T-helper 2 cell (primary cell): Measurements from ENCODE around the gene POLR1E.

Experiments
- DNase-seq, 5 experiments: peaks; one replicate each; pipeline versions ENCODE4 v3.0.0 to v3.0.0-alpha.2; 2012 to 2022
- total RNA-seq, 2 donors: gene quantifications; one replicate each; lab custom pipeline; 2026; lab: John Stamatoyannopoulos, UW

POLR1E gene, protein sequence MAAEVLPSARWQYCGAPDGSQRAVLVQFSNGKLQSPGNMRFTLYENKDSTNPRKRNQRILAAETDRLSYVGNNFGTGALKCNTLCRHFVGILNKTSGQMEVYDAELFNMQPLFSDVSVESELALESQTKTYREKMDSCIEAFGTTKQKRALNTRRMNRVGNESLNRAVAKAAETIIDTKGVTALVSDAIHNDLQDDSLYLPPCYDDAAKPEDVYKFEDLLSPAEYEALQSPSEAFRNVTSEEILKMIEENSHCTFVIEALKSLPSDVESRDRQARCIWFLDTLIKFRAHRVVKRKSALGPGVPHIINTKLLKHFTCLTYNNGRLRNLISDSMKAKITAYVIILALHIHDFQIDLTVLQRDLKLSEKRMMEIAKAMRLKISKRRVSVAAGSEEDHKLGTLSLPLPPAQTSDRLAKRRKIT
- total RNA-seq = 47.3 to 48.9 reads per million in 2 donors

DNA sequence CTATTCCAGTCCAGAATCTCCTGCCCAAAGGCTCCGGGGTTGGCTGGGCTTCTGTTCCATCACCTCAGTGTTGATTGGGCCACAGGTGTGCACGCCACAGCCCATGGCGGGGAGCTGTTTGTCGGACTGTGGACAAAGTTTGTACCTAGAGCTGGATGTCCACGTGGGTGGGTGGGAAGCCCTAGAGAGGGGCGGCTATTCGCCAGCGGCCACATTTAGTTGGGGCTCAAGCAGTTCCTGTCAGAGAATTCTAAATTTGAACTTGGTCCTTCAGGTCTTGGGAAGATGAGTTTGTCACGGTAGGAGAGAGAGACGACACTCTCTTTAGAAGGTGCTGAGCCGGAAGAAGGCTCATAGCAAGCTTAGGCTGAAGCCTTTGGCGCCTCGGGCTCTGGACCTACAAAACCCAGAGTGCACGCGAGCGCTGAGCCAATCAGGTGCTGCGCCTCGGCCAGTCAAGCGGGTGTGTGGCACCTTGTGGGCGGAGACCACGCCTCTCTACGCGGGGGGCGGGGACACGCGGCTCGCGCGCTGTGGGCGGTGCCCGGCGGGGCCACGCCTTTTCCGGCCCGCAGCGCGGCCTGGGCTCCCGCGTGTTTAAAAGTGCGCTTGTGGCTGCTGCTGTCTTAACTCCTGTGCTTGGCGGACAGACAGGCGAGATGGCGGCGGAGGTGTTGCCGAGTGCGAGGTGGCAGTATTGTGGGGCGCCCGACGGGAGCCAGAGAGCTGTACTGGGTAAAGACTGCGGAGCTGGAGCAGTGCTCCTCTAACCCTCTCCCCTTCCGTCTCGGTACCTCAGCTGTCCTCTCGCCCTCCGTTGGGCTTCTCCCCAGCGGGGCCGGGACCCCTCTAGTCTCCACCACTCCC, at the start of gene POLR1E:
TSS of gene POLR1E (plus strand) at position 560 of the 867 bp plus-strand sequence. CDS start at position 660, 100 bp downstream.
- peak; percentile 93 to 97 (median 94) for DNase-seq

GRCh38 chr9:37436540-37436939, 49.2 kb upstream of the POLR1E start:
- no peak for DNase-seq

DNA sequence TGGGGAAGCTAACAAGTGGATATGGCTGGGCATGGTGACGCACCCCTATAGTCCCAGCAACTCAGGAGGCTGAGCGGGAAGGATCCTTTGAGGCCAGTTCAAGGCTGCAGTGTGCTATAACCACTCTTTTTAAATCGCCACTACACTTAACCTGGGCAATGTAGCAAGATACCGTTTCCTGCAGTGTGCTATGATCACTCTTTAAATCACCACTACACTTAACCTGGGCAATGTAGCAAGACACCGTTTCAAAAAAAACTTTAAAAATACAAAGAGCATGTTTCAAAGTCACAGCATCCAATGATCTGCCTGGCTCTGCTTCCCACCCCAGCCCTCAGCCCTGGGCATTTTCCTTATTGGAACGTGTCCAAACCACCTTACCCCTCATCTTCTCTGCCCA, 48.7 kb upstream of the POLR1E start:
- DNase-seq = no peak

DNA sequence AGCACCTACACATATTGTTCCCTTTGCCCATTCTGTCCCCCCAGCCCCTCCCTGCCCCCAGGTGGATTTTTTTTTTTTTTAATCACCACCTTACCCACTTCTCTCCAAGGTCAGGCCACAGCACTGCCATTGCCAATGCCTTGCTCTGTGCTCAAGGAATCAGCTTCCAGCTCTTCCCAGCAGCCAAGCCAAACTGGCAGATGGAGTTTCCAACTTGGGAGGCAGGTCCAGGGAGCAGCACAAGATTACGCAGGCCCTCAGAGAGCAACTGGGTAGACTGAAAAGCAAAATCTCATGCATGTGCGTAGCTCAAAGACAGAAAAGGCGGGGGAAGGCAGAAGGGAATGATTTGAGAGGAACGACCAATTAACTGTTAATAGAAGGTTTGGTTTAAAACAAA, 48.1 kb upstream of the POLR1E start:
- DNase-seq = no peak

DNA sequence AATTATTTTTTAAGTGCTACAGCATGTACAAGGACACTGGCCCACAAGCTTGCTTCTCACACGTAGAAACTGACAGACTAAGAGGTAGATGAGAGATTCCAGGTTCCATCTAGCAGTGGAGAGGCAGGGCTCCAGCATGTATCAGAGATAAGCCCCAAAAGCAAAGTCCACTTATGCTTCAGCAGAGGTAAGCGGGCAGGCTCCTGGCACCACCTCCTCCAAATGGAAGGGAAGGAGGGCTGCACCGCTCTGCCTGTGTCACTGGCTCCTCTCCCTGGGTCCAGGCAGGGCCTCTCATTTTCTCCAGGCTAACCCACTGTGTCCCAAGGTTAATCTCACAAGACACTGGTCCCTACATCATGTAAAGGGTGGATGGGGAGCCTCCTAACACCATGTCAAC, 47.4 kb upstream of the POLR1E start:
- no peak for DNase-seq

DNA sequence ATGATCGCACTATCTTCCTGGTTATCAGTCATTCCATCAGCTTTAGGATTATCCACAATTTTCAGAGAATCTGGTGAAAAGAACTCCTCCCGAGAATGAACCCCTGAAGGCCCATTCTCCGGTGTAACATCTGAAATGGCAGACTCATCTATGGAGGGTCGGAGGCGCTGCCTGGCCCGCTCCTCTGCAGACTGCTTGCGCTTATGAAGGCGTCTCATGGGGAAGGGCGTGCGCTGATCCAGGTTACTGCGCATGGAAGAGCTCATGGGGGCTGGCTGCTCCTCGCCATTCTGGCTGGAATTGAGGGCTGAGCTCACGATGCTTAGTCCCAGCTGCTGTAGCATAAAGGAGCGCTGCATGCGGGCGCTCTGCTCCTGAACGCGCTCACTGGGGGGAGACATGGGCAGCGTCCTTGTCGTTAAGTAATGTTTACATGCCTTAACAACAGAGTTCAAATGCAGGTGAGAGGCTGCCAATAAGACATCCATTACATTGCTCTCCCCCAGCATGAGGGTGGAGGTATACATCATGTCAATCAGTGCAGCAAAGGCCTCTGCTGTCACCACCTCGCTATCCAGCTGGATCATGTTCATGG, 43.9 kb upstream of the POLR1E start:
- DNase-seq = no peak

DNA sequence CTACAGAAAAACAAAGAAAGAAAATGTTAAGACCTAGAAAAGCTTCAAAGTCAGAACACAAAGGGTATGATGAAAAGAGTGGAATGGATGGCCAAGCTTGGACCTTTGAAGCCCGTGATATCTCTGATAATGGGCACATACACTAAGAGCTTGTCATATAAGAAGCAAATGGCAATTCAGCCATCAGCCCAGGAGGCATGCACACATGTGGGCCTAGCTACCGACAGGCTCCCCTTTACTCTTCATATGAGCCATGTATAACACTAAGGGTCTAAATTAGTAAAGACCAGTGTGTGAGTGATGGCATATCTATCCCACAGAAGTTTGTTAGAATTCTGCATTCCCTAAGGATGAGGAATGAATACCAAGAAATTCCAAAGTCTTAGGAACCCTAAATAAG, 43.2 kb upstream of the POLR1E start:
- DNase-seq = no peak

DNA sequence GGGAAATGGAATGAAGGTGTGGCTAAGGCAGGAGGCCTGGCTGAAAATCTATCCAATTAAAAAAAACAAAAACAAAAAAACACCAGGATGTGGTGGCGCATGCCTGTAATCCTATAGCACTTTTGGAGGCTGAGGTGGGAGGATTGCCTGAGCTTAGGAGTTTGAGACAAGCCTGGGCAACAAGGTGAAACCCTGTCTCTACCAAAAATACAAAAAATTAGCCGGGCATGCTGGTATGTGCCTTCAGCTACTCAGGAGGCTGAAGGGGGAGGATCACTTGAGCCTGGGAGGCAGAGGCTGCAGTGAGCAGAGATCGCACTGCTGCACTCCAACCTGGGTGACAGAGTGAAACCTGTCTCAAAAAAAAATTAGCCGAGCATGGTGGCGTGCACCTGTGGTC, 42.2 kb upstream of the POLR1E start:
- DNase-seq = no peak

- DNase-seq = no peak
Measured at GRCh38 chr9:37444890-37445289, 40.9 kb upstream of the POLR1E start.

- no peak for DNase-seq
Measured at GRCh38 chr9:37445832-37446231, 39.9 kb upstream of the POLR1E start.

- DNase-seq = no peak
Measured at GRCh38 chr9:37446401-37446800, 39.3 kb upstream of the POLR1E start.

GRCh38 chr9:37447111-37447510, 38.6 kb upstream of the POLR1E start:
- DNase-seq = no peak

DNA sequence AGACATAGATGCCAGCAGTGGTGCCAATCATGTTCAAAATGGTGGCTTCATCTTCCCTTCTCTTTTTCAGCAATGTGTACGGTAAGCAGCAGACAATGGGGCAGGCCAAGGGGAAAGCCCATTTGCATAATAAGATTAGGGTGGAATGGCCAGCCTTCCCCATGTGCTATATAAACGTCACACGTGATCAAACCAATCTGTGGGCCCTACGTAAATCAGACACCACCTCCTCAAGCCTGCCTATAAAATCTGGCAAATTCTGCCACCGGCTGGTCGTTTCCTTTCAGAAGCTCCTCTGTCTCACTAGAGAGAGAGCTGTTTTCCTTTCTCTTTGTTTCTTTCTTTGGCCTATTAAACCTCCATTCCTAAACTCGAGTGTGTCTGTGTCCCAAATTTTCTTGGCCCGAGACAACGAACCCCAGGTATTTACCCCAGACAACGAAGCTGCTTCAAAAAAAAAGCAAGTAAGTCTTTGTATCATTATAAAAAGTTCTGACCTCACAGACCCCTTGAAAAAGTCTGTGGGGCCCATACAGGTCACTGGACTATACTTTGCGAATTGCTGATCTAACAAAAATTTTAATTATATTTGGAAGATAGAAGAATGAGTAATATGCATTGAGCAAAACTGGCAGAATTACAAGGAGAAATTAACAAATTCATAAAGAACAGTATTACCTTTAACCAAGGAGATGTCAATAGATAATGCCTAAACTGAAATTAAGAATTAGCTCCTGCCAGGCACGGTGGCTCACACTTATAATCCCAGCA, 35.7 kb upstream of the POLR1E start:
- no peak for DNase-seq

DNA sequence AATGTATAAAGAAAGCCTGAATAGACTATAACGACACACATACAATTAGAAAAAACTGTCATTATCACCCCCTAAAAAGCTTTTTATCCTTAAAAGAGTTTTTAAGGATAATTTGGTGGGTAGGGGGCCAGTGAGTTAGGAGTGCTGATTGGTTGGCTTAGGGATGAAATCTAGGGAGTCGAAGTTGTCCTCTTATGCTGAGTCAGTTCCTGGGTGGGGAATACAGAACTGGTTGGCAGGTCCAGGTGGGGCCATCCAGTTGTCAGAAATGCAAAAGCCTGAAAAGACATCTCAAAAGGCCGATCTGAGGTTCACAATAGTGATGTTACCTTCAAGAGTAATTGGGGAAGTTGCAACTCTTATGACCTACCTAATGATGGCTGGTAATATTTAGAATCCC, 34.1 kb upstream of the POLR1E start:
- no peak for DNase-seq

DNA sequence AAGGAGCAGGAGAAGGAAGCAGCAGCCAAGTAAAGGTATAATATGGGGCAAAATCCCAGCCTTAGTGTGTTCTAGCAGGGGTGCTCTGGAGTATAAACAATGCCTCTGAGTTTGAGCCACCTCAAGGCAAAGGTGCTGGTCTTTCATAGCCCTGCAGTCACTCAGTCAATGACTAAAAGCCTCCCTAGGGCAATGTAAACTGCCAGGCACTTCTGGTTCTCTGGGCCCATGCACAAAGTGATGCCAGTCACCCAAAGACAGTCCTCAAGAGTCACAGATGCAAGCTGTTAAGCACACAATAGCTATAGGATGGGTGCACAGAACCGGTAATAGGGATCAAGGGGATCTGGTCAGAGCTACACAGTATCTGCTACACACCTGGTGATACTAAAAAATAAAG, 33.1 kb upstream of the POLR1E start:
- no peak for DNase-seq

DNA sequence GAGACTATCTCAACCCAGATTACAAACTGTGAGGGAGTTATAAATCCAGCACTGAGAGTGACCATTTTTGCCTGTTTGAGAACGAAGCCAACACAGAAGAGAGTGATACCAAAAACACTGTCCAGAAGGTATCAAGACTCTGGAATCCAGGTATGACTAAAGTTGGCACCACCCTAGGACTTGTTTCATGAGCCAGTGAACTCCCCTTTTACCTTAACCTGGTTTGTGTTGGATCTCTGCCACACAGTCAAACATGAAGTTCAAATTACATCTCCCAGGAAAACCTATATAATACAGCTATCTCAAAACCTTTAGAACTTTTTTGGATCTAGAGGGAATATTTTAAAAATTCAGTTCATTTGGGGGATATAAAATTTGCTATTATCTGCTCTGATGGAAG, 31.9 kb upstream of the POLR1E start:
- no peak for DNase-seq

DNA sequence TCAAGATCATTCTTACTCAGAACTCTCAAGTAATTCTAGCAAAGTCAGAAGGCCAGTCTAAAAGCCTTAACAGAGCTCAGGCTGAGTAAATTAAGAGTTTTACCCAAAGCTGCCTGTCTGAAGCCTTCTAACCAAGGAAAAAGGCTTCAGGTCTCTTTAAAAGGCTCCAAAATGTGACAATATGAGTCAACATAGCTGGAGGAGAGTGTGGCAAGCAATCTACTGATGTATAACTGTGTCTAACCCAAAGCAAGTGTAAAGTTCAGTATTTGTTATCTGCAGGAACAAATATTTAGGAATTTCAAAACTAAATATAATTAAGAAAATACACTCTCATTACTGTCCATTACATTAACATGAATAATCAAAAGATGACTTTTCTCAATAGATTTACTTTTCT, 31.5 kb upstream of the POLR1E start:
- DNase-seq = no peak

GRCh38 chr9:37455884-37456647, 29.7 kb upstream of the POLR1E start:
- no peak for DNase-seq

GRCh38 chr9:37456817-37457216, 28.9 kb upstream of the POLR1E start:
- DNase-seq = no peak

- no peak for DNase-seq
Measured at GRCh38 chr9:37464006-37464405, 21.7 kb upstream of the POLR1E start.

DNA sequence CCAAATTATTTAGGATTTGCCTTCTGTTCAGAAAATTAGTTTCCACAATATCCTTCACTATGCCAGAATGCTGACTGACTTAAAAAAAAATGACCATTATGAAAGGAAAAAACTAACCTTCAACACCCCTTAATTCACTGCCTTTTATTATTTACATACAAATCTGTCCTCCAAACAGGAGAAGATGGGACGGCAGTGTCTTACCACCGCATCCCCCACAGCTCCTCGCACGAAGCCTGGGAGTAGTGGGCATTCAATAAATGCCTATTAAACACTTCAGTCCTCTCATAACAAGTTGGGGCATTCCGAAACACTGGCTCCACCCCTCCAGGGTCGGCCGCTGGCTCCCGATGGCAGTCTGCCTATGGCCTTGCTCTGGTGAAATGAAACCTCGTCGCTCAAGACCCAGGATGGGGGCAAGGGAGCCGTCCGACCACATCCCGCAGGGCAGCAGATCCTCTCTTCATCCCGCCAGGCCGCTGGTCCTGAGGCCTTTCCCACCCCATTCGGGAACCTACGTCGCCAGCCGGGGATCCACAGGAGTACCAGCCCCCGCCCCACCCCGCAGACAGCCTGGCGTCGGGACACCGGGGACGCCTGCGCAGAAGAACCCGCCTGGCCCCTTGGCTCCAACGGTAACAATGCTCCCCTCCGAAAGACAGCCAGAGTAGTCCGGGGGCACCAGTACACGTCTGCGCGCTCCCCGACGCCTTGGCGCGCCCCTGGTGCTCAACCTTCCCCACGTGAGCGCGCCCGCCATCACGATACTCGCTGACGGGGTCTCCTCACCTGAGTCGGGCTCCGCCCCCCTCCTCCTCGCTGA, 21.1 kb upstream of the POLR1E start:
- peak in 4 of 5 experiments; percentile 48 to 88 (median 78) for DNase-seq
